Esophagus squamous epithelium (tissue), 5 donors: ENCODE data around the gene IGF1R. TPM values are rescaled to one million over a fixed set of nuclear protein-coding genes. Genes with fewer than 3 reads are reported as not detected.

Experiments used
- DNase-seq: peaks from one replicate; lab custom pipeline; 2025; lab: John Stamatoyannopoulos, UW
- H3K27ac ChIP-seq, 4 donors: fragments of 200-600 bp; sonication (generic); one replicate each; pipeline ENCODE4 v1.5.1; 2016 to 2019; ENCODE audit warnings: mild to moderate bottlenecking in 1 of 4
- H3K27me3 ChIP-seq, 4 donors: fragments of 200-600 bp; sonication (generic); 1 replicate in 3 of 4; 2 replicates in 1 of 4; pipeline versions ENCODE4 v1.5.1 to v1.6.0; 2017 to 2021; ENCODE audit warnings: antibody characterized with exemption in 1 of 4
- H3K36me3 ChIP-seq, 3 donors: fragments of 200-600 bp; sonication (generic); one replicate each; pipeline ENCODE4 v1.5.1; 2016 to 2019
- H3K4me1 ChIP-seq, 3 donors: fragments of 200-600 bp; sonication (generic); one replicate each; pipeline ENCODE4 v1.5.1; 2017 to 2019
- H3K4me3 ChIP-seq, 4 donors: fragments of 200-600 bp; sonication (generic); 1 replicate in 3 of 4; 2 replicates in 1 of 4; pipeline ENCODE4 v1.5.1; 2016 to 2019; ENCODE audit warnings: mild to moderate bottlenecking in 2 of 4, moderate library complexity in 1 of 4
- H3K9me3 ChIP-seq, 3 donors: fragments of 200-600 bp; sonication (generic); one replicate each; pipeline ENCODE4 v1.5.1; 2016 to 2019
- POLR2A ChIP-seq, 4 donors: fragments of 450-650 bp; IDR thresholded peaks; one replicate each; pipeline ENCODE4 v1.6.1; 2017; ENCODE audit warnings: antibody characterized with exemption in 4 of 4, mild to moderate bottlenecking in 4 of 4, moderate library complexity in 3 of 4
- WGBS, 2 donors: methylation state at CpG; one replicate each; pipeline ENCODE4 v1.1.5; 2018; 5-methylcytosine and 5-hydroxymethylcytosine counted together
- intact Hi-C: fragments of 100-400 bp; cut with DNase I; formaldehyde crosslinking; loops from one replicate; pipeline ENCODE4 v1.15.0; 2022
- total RNA-seq, 4 donors: library from RNA; depleted of rRNA; stranded (reverse); fragments of >200 nt; gene quantifications; one replicate each; pipeline ENCODE4 v1.1.0, GENCODE V29; 2016
- TF ChIP-seq, protein P1 (sequence below), 6 experiments: fragments of 450-650 bp in 4 of 6; fragments of 200-600 bp in 2 of 6; sonication (generic) in 2 of 6; IDR thresholded peaks; one replicate each; pipeline ENCODE4 v1.5.1; 2016 to 2019; ENCODE audit warnings: antibody characterized with exemption in 6 of 6, mild to moderate bottlenecking in 4 of 6, moderate library complexity in 4 of 6
- donor health status: DM: yes; HTN: yes; CAD: no.

IGF1R gene
- total RNA-seq, 4 donors from 2014 or later = 20.5 to 54.8 (median 40.4) TPM

DNA sequence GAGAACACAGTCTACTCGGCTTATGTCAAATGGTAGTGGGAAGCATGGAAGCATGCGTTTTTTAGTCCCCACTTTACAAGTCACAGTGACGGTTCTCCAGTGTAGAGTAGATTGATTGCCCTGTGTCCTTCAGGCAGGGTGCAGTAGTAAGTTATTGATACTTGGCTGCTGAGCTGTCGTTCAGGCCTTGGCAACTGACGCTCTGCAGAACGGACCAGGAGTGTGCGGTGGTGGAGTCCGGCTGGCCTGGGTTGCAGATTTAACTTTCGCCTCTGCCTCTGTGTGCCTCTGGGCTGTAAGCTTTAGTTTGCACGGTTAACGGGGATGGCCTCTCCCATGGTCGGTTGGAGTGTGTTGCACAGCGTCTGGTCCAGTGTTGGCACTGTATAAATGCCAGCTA, 58.6 kb downstream of the IGF1R start:
- Histone ChIP-seq H3K36me3 (peaks cover 6 to 30% (median 9%) of the 10 kb centered on the region in 3 donors), H3K4me1 (peaks cover 10 to 49% (median 11%) of the 10 kb centered on the region in 3 donors), H3K27ac (no peak overlapping the region), H3K9me3 (peaks cover 0 to 11% (median 4%) of the 10 kb centered on the region in 3 donors), H3K4me3 (no peak overlapping the region), H3K27me3 (no peaks in the 10 kb centered on the region)
- 76 to 88% methylated on average over 10 to 11 of the region's 13 CpGs for WGBS, 2 donors
- TF ChIP-seq POLR2A (IDR thresholded peaks at IDR 0.05) = no peak
- TF ChIP-seq, protein P1, sequence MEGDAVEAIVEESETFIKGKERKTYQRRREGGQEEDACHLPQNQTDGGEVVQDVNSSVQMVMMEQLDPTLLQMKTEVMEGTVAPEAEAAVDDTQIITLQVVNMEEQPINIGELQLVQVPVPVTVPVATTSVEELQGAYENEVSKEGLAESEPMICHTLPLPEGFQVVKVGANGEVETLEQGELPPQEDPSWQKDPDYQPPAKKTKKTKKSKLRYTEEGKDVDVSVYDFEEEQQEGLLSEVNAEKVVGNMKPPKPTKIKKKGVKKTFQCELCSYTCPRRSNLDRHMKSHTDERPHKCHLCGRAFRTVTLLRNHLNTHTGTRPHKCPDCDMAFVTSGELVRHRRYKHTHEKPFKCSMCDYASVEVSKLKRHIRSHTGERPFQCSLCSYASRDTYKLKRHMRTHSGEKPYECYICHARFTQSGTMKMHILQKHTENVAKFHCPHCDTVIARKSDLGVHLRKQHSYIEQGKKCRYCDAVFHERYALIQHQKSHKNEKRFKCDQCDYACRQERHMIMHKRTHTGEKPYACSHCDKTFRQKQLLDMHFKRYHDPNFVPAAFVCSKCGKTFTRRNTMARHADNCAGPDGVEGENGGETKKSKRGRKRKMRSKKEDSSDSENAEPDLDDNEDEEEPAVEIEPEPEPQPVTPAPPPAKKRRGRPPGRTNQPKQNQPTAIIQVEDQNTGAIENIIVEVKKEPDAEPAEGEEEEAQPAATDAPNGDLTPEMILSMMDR (IDR thresholded peaks at IDR 0.05) = no peak
- DNase-seq = no peak
- intact Hi-C loops = no loop called here

DNA sequence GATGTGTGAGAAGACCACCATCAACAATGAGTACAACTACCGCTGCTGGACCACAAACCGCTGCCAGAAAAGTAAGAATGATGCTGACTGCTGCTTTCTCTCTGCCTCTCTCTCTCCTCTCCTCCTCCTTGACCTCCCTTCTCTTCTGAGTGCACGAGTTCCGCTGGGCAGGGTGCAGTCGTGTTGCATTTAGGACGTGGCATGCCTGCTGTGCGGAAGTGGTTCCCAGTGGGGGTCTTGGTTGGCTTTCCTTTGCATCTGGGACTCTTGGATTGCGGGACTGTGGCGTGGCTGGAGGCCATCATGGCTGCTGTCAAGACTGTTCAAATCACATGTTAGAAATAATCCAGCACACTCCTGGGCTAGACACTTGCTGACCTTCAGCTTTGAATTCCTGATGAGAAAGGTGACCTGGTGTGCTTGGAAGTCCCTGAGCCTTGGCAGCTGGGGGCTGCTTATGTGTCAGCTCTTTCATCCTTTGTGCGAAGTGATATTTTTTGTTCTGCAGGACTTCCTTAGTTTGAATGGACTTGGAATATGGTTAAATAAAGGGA, 59.8 kb downstream of the IGF1R start:
- WGBS, 2 donors = 92% methylated on average over 8 to 10 of the region's 10 CpGs
- no peak for TF ChIP-seq POLR2A (IDR thresholded peaks at IDR 0.05)
- TF ChIP-seq, protein P1 (IDR thresholded peaks at IDR 0.05) = no peak
- no peak overlapping the region for H3K4me3 ChIP-seq
- no peak overlapping the region for H3K27ac ChIP-seq
- intact Hi-C loops = no loop called here
- no peak for DNase-seq
- peaks cover 8 to 45% (median 9%) of the 10 kb centered on the region in 3 donors for H3K4me1 ChIP-seq
- peaks cover 0 to 11% (median 4%) of the 10 kb centered on the region in 3 donors for H3K9me3 ChIP-seq
- H3K36me3 ChIP-seq = peaks cover 8 to 39% (median 9%) of the 10 kb centered on the region in 3 donors
- no peaks in the 10 kb centered on the region for H3K27me3 ChIP-seq

DNA sequence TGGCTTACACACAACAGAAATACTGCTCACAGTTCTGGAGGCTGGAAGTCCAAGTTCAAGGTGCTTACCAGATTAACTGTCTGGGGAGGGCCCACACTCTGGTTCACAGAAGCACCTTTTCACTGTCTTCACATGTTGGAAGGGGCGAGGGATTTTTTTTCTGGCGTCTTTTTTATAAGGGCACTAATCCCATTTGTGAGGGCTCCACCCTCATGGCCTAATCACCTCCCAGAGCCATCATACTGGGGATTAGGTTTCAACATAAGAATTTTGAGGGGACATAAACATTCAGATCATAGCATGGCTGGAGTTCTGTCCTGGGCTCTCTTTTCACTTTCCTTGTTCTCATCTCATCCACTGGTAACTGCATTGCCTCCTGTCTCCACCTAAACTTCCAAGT, 63.5 kb downstream of the IGF1R start:
- H3K27ac ChIP-seq = no peak overlapping the region
- H3K4me3 ChIP-seq = no peak overlapping the region
- DNase-seq = no peak
- peaks cover 26 to 58% (median 29%) of the 10 kb centered on the region in 3 donors for H3K4me1 ChIP-seq
- H3K9me3 ChIP-seq = peaks cover 0 to 11% (median 4%) of the 10 kb centered on the region in 3 donors
- 86 to 87% methylated on average over 2 of the region's 2 CpGs for WGBS, 2 donors
- intact Hi-C loops = no loop called here
- TF ChIP-seq POLR2A (IDR thresholded peaks at IDR 0.05) = no peak
- TF ChIP-seq, protein P1 (IDR thresholded peaks at IDR 0.05) = no peak
- H3K27me3 ChIP-seq = no peaks in the 10 kb centered on the region
- H3K36me3 ChIP-seq = peaks cover 8 to 39% (median 9%) of the 10 kb centered on the region in 3 donors

DNA sequence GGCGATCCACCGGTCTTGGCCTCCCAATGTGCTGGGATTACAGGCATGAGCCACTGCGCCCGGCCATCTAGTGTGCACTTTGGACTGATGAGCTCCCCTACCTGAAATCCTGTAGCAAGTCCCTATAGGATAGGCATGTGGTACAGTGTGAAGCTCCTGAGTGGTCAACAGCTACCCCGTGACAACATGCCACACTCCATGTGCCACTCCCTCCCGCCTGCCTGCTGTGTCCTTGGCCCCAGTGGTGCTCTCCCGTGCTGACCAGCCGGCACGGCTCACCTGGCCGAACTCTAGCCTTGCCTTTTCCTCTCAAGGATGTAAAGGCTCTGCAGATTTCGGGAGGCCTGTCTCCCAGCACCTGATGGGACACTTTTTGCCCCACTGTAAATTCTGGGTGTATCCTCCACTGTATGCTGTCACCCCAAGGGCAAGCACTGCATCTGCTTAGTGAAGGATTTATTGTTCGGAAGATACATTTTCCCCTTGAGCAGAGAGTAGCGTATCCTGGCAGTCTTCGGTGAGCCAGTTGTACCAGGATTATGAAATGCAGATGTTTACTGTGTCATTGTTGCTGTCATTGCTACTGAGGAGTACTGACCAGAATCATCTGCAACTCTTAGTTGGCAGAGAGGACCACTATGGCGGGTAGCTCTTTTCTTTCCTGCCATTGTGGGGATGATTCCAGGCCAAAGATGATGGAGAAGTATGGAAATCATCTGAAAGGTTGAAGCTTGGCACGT, 64.7 kb downstream of the IGF1R start:
- TF ChIP-seq, protein P1 (IDR thresholded peaks at IDR 0.05) = no peak
- TF ChIP-seq POLR2A (IDR thresholded peaks at IDR 0.05) = no peak
- intact Hi-C loops = no loop called here
- Histone ChIP-seq H3K4me1 (peaks cover 27 to 70% (median 34%) of the 10 kb centered on the region in 3 donors), H3K9me3 (peaks cover 0 to 11% (median 4%) of the 10 kb centered on the region in 3 donors), H3K36me3 (peaks cover 5 to 28% (median 8%) of the 10 kb centered on the region in 3 donors), H3K27me3 (no peaks in the 10 kb centered on the region), H3K27ac (peak overlapping the region; percentile 52 to 67 (median 59)), H3K4me3 (no peak overlapping the region)
- no peak for DNase-seq
- WGBS, 2 donors = 70 to 91% methylated on average over 11 to 12 of the region's 16 CpGs

DNA sequence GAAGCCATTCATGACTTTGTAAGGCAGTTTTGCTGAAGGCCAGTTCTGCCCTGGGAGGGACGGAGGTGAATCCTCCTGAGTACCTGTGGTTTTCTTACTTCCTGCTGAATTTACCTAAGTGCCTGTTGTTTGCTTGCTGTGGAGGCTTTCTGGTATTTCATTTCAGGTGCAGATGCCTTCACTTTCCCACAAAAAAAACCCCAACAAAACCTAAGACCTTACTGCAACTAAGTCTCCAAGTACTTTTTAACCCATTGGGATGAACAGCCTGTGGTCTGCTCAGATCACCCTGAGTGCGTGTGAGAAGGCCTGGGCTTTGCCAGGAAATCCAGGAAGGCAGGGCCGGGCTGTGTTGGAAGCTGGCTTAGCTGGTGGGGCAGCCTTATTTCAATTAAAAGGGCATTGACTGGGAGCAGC, 65.3 kb downstream of the IGF1R start:
- TF ChIP-seq, protein P1 (IDR thresholded peaks at IDR 0.05) = no peak
- no peak for TF ChIP-seq POLR2A (IDR thresholded peaks at IDR 0.05)
- 19 to 63% methylated on average over 2 to 3 of the region's 3 CpGs for WGBS, 2 donors
- peaks cover 33 to 73% (median 40%) of the 10 kb centered on the region in 3 donors for H3K4me1 ChIP-seq
- H3K36me3 ChIP-seq = peaks cover 0 to 23% (median 8%) of the 10 kb centered on the region in 3 donors
- peaks cover 0 to 11% (median 4%) of the 10 kb centered on the region in 3 donors for H3K9me3 ChIP-seq
- intact Hi-C loops = no loop called here
- peak overlapping the region; percentile 52 to 67 (median 59) for H3K27ac ChIP-seq
- H3K27me3 ChIP-seq = no peaks in the 10 kb centered on the region
- DNase-seq = no peak
- no peak overlapping the region for H3K4me3 ChIP-seq
